ENCODE data around the gene CSKMT.
"Not testable (repeated sequence)": the region's sequence is repeated elsewhere in the genome, so short reads cannot be mapped to it uniquely, and the experiment has no call there.

CSKMT gene

GRCh38 chr11:62665075-62665598 is at the start of gene CSKMT, which contains the start of gene C11orf98:
Gene CSKMT, plus strand, starts transcription at chr11:62665312. Its CDS starts 568 bp downstream, at chr11:62665880.
Gene C11orf98, minus strand, starts transcription at chr11:62665210. Its CDS starts 41 bp downstream, at chr11:62665169.
- DNase-seq = peak; percentile 93

DNA sequence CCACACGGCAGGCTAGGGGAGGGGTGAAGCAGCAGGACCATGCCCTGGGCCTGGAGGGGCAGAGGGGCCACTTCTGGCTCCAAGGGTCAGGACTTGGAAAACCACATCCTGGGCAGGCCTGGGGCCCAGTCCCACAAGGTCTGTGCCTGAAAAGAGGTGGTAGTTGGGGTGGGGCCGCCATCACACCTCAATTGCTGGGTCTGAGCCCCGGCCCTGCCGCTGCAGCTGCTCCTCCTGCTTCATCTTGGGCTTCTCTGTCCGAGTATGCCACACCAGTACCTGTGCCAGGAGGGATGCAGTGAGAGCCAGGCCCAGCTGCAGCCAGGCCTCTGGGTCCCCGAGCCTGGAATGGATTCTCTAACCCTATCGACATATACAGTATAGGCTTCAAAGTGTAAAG is 49.6 kb upstream of the CSKMT start:
- DNase-seq = no peak

GRCh38 chr11:62616957-62617356 is 48.2 kb upstream of the CSKMT start:
- not testable (repeated sequence) for DNase-seq

DNA sequence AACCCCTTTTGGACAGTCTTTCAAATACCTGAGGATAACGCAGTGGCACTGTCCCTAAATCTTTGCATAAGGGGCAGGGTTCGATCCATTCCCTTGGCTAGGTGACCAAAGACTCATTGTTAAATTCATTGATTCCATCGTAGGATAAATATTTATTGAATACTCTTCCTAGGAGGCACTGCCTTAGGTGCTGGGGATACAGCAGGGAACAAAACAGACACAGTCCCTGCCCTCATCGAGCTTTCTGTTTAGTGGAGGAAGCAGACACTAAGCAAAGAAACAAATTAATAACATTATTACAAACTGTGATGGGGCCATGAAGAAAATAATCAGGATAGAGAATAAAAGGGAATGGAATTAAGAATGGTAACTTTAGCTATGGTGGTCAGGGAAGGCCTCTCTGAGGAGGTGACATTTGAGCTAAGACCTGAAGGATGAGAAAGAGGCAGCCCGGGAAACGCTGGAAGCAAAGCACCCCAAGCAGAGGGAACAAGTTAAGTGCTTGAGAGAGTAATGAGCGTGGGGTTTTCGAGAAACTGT is 44.0 kb upstream of the CSKMT start:
- DNase-seq = no peak

DNA sequence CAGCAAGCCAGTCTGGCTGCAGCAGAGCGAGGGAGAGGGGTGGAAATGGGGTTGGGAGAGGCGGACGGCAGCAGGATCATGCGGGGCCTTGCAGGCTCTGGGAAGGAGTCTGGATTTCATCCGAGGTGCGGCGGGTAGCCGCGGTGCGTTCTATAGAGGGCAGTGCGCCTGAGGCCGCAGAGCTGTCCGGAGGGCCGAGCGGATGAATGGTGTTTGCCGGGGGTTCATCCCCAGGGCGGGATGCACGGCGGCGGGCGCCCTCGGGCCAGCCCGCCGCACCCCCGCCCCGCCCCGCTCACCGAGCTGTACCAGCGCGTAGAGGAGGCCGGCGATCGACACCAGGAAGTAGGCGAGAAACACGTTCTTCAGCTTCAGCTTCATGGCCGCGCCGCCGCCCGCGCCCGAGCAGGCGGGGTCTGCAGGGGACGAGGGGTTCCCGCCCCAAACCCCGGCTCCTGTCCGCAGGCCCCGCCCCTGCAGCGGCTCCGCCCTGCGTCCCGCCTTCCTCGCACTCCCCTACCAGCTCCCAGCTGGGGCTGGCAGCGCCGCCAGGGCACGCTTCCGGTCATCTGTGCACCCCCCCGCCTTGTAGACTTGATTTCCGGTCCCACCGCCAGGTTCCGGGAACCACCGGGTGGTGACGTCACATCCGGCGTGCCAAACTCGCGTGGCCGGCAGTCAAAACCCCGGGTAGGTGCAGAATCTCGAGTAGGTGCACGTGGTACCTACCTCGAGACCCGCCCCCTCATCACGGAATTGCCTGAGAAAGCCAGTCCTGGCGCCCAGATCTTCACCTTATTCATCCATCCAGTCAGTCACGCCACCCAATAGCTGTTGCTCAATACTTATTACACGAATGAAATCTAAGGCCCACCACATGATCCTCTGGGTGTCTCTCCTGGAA is 43.3 kb upstream of the CSKMT start, which contains the start of gene B3GAT3:
Gene B3GAT3 (minus strand): TSS at position 420 of the 904 bp plus-strand sequence. CDS start 39 bp downstream, at position 381.
- DNase-seq = peak; percentile 99

DNA sequence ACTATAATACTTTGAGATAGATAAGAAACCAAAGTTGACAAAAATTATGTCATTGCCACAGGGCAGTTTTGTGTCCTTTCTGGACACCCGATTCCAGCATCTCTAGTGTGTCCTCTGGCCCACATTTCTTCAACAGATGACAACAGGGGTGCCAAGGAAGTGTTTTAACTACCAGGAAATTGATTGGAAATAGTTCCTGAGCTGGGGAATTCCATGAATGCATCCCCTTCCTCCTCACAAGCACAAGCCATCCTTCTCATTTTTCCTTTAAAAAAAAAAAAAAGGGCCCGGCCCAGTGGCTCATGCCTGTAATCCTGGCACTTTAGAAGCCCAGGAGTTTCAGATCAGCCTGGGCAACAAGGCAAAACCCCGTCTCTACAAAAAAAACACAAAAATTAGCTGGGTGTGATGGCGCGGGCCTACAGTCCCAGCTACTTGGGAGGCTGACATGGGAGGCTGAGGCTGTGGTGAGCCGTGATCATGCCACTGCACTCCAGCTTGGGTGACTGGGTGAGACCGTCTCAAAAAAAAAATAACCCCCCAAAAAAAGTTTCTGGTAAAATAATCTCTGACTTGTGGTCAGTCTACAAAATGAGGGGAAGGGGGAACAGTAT is 42.5 kb upstream of the CSKMT start:
- no peak for DNase-seq

- no peak for DNase-seq
Measured at GRCh38 chr11:62627713-62628112, 37.4 kb upstream of the CSKMT start.

GRCh38 chr11:62632492-62632891 is 32.6 kb upstream of the CSKMT start:
- DNase-seq = no peak

- no peak for DNase-seq
Measured at GRCh38 chr11:62644220-62644619, 20.9 kb upstream of the CSKMT start.

- no peak for DNase-seq
Measured at GRCh38 chr11:62645671-62645945, 19.5 kb upstream of the CSKMT start.

DNA sequence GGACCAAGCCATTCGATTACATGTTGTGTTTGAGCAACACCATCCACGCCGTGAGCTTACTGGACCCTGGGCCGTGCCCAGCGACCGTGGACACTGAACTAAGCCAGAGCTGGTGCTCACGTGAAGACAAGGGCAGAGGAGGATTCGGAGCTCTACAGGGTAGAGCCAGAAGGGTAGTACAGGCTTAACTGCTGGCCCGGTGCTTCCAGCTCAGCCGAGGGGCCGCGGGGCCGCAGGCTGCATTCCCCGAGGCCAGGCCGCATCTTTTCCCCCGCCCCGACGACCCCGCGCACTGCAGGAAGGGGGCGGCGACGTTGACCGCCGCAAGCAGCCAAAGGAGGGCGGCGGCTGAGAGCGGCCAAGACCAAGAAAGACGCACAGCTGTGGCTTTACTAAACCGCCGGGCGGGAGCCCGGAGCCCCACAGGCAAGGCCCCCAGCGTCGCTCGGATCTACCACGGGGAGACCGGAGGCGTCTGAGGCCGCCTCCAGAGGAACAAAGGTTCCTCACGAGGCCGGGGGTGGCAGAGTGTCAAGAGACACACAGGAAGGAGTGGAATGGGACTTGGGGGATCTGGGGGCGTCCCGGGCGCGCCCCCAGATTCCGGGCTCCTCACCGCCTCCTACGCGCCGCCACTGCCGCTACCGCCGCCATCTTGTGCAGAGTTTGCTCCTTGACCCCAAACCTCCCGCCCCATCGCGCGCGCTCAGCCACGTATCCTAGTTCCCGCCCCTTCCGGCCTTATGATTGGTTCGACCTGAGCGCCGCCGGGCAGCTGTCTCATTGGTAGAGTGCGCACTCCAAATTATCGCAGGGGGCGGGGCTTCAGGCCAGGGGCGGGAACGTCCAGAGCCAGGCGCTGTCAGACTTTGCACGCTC is 18.9 kb upstream of the CSKMT start, which contains the start of gene GANAB:
Gene GANAB (minus strand): TSS at position 668 of the 879 bp plus-strand sequence. CDS start 14 bp downstream, at position 654.
- peak; percentile 98 for DNase-seq

DNA sequence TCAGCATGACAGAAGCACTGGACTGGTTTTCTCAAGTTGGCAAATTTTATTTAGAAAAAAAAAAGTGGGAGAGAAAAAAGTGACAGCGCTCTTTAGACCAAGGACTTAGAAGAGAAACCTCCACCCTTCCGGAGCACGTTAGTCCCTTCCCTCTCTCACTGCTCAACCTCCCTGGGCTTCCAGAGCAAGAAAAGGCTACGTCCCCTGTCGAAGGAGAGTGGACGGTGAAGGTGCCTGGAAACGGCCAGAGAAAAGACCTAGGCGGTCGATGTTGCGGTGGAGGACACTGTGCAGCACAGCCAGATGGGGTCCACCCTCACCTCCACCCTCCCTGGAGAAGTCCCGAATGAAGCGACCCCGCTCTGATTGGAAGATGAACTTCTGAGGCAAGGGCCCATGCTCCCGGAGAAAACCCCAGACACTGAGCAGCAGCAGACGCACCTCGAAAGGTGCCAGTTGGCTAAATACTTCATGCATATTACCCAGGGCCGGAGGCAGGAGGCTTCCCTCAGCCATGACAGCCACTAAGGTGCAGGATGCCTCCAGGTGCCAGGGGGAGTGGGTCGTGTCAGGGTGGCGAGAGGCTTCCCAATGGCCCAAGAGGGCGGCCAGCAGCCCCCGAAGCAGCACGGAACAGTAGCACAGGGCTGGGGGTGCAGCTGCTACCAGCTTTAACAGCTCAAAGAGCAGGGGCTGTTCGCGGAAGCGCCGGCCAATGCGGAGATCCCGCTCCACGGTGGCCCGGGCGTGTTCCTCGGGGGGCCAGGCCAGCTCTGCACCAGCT is 18.1 kb upstream of the CSKMT start:
- DNase-seq = no peak

DNA sequence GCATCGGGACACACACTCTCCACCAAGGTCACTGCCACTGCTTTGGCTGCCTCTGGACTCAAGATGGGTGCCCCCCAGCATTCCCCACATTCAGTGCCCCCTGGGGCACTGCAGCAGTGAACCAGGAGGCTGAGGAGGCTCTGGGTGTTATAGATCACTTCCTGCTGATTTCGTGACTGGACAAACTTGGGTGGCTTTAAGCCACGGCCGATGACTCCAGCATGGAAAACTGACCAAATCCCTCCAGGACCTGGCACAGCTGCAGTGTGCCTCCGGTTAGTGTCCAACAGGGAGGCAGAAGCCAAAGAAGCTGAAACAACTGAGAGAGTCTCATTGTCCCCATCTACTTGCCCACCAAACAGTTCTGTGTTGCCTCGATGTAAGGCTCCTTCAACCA is 17.5 kb upstream of the CSKMT start:
- no peak for DNase-seq

- no peak for DNase-seq
Measured at GRCh38 chr11:62648185-62648966, 16.7 kb upstream of the CSKMT start.

- DNase-seq = no peak
Measured at GRCh38 chr11:62648967-62649364, 16.1 kb upstream of the CSKMT start.

GRCh38 chr11:62649486-62649885 is 15.6 kb upstream of the CSKMT start:
- no peak for DNase-seq

GRCh38 chr11:62650283-62650682 is 14.8 kb upstream of the CSKMT start:
- DNase-seq = not testable (repeated sequence)

GRCh38 chr11:62652161-62653006 is 12.7 kb upstream of the CSKMT start:
- no peak for DNase-seq

DNA sequence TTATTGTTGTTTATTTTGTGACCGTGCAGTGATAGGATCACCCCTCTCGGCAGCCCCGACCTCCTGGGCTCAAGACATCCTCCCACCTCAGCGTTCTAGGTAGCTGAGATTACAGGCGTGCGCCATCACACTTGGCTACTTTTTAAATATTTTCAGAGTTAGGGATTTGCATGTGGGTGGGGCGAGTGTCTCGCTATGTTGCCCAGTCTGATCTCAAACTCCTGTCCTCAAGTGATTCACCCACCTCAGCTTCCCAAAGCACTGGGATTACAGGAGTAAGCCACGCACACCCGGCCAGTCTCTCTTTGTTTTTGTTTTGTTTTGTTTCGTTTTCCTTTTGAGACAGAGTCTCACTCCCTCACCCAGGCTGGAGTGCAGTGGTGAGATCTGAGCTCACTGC is 10.8 kb upstream of the CSKMT start:
- no peak for DNase-seq
